Memory B cell (primary cell): Measurements from ENCODE around the gene CHSY3.

Experiments
- ATAC-seq: fragments of 150-1000 bp; cut with Tn5 transposase; 2 replicates; pipeline ENCODE4 v1.10.0; 2021; ENCODE audit warnings: low read depth, mild to moderate bottlenecking, moderate library complexity
- DNase-seq, 2 donors: peaks; one replicate each; pipeline ENCODE4 v3.0.0; 2022; ENCODE audit warnings: low spot score in 2 of 2
- H3K27ac Mint-ChIP-seq: one replicate; pipeline ENCODE4 v1.8.0; 2022; ENCODE audit warnings: mild to moderate bottlenecking, moderate library complexity, mixed read lengths
- H3K27me3 Mint-ChIP-seq: one replicate; pipeline ENCODE4 v1.8.0; 2022; ENCODE audit warnings: mixed read lengths
- H3K36me3 Mint-ChIP-seq: one replicate; pipeline ENCODE4 v1.8.0; 2022; ENCODE audit warnings: mild to moderate bottlenecking, mixed read lengths
- H3K4me1 Mint-ChIP-seq: one replicate; pipeline ENCODE4 v1.8.0; 2022; ENCODE audit warnings: mixed read lengths
- H3K4me3 Mint-ChIP-seq: one replicate; pipeline ENCODE4 v1.8.0; 2022; ENCODE audit warnings: mild to moderate bottlenecking, moderate library complexity, mixed read lengths
- H3K9me3 Mint-ChIP-seq: one replicate; pipeline ENCODE4 v1.8.0; 2022; ENCODE audit warnings: mixed read lengths

CHSY3 gene

DNA sequence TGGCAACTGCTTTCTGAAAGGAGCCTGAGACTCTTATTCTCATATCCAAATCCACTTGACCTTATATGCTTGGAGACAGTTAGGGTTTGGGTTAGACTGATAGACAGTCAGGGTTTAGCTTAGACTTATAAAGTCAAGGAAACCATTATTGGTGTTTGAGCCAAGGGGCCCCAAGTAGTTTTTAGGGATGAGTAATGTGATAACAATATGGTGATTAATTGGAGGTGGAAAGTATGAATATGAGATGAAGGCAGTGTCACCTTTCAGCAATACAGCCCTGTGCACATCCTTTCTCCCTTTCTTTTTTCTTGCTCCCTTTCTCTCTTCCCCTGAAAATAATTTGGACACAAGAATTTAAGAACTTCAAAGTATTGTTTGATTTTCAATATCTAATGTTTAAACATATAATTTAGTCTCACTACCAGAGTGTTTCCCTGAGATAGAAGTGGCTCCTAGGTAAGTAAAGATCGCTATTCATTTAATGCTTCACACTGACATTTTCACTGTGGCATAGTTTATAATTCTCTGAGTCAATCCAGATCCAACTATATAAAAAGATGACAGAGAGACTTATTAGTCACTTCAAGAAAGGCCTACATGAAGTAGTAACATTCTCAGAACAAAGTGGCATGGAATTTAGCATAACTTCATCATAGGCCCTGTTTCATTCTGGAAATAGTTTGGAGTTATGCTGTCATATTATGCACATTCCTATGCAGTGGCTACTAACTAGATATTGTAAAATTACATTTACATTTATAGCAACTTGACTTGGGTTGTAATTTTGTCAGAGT lies 200.8 kb downstream of the CHSY3 start:
- Mint-ChIP-seq H3K27ac (no peak overlapping the region), H3K9me3 (no peaks in the 10 kb centered on the region), H3K4me3 (no peak overlapping the region), H3K27me3 (no peaks in the 10 kb centered on the region), H3K36me3 (no peaks in the 10 kb centered on the region), H3K4me1 (no peaks in the 10 kb centered on the region)
- DNase-seq = no peak
- no peak for ATAC-seq

DNA sequence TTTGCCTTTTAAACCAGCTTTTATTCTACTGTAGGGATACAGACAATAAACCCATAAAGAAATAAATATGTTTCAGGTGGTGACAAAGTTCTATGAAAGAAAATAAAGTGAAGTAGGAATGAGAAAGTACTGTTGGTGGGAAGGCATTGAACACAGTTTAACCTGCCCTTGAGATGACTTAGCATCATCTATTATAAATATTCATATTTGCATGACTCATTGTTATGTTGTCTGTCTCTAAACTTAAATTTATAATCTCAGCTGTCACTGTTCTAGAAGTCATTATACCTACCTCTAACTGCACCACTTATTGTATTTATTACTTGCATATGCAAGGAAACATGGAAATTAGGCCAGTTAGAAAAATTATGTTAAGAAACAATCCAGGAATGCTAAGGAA lies 202.2 kb downstream of the CHSY3 start:
- DNase-seq = no peak
- no peak for ATAC-seq
- Mint-ChIP-seq H3K27ac (no peak overlapping the region), H3K36me3 (no peaks in the 10 kb centered on the region), H3K4me1 (no peaks in the 10 kb centered on the region), H3K9me3 (no peaks in the 10 kb centered on the region), H3K27me3 (no peaks in the 10 kb centered on the region), H3K4me3 (no peak overlapping the region)

DNA sequence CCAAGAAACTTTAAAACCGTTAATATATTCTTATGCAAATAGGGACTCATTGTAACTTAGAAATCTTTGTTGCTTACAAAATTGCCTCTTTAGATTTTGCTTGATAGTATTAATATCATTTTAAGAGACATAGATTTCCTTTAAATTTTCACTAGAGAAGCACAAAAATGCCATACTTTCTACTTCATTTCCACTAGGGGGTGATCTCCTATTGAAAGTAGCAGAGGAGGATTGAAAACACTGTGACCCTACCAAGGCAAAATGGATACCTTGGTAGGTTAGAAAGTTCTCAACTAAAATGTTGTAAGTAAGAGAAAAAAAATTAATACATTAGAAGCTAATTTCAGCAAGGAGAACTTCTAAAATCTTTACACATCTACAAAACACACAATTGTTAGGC lies 204.9 kb downstream of the CHSY3 start:
- Mint-ChIP-seq H3K4me3 (no peak overlapping the region), H3K4me1 (no peaks in the 10 kb centered on the region), H3K27ac (no peak overlapping the region), H3K27me3 (no peaks in the 10 kb centered on the region), H3K9me3 (no peaks in the 10 kb centered on the region), H3K36me3 (no peaks in the 10 kb centered on the region)
- no peak for DNase-seq
- no peak for ATAC-seq

DNA sequence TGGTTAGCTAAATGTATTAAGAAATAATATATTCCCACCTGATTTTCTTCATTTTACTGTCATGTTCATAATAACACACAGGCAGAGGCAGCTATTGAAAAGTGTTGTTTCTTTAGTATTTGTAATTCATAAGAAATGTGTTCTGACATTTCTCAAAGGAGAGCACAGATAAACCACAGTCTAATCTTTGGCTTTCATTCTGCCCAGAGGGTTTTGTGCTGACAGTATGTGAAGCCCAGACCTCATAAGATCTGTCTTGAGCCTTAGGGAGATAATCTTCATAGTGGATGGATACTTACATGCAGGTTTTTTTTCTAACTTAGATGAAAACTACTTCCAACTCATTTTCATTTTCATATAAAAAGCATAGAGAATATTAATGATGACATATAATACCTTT lies 206.1 kb downstream of the CHSY3 start:
- DNase-seq = no peak
- no peaks in the 10 kb centered on the region for H3K9me3 Mint-ChIP-seq
- no peaks in the 10 kb centered on the region for H3K27me3 Mint-ChIP-seq
- no peak overlapping the region for H3K27ac Mint-ChIP-seq
- no peak for ATAC-seq
- no peak overlapping the region for H3K4me3 Mint-ChIP-seq
- H3K36me3 Mint-ChIP-seq = no peaks in the 10 kb centered on the region
- no peaks in the 10 kb centered on the region for H3K4me1 Mint-ChIP-seq

DNA sequence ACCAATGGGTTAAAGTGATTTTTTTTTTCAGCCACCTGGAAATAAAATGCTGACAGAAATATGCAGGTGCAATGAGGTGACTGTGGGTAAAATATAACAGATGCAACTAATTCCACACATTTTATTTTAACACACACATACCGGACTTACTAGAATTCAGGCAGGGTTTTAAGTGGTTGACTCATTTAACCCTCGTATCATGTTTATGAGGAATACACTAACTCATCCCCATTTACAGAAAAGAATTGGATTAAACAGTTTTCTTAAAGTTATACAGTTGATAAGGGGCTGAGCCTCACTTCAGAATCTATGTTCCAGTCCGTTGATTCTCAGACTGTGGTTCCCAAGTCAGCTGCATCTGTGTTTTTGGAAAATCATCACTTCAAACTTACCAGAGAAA lies 207.5 kb downstream of the CHSY3 start:
- Mint-ChIP-seq H3K36me3 (no peaks in the 10 kb centered on the region), H3K27me3 (no peaks in the 10 kb centered on the region), H3K4me3 (no peak overlapping the region), H3K27ac (no peak overlapping the region), H3K4me1 (no peaks in the 10 kb centered on the region), H3K9me3 (no peaks in the 10 kb centered on the region)
- DNase-seq (no peak), ATAC-seq (no peak)

DNA sequence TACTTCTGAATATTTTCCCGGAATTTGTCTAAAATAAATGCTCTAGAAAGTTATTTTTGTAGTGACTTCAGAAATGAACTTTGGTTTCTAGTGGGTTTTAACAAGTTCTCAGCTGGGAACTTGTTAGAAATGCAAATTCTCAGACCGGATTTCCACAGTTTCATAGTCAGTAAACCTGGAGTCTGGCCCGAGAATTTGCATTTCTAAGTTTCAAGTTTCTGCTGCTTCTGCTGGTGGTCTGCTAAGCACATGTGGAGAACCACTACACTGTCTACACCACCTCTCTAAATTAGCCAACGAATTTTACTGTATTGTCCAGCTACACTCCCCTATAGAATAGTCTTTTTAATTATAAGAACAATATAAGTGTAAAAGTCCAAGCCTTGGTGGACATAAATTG lies 208.0 kb downstream of the CHSY3 start:
- Mint-ChIP-seq H3K36me3 (no peaks in the 10 kb centered on the region), H3K27me3 (no peaks in the 10 kb centered on the region), H3K9me3 (no peaks in the 10 kb centered on the region), H3K4me1 (no peaks in the 10 kb centered on the region), H3K4me3 (no peak overlapping the region), H3K27ac (no peak overlapping the region)
- ATAC-seq = no peak
- no peak for DNase-seq

DNA sequence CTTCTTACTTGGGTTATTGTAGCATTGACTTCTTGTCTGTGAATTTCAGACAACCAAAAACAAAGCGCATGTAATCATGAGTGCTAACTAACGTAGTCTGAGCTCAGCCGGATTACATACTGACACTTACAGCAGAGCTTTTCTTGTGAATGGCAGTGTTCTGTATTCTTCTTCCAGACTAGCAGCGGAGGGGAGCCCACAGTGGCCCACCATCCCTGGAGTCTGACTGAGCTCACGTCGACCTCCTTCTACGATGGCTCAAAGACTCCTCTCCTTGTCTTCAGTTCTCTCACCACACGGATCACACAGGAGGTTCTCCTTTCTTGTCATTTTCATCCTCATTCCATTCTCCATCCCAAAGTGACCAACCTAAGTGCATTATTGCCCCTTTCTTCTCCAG lies 211.4 kb downstream of the CHSY3 start:
- Mint-ChIP-seq H3K36me3 (no peaks in the 10 kb centered on the region), H3K9me3 (no peaks in the 10 kb centered on the region), H3K27ac (no peak overlapping the region), H3K4me1 (no peaks in the 10 kb centered on the region), H3K4me3 (no peak overlapping the region), H3K27me3 (peaks cover 2% of the 10 kb centered on the region)
- ATAC-seq (no peak), DNase-seq (no peak)

DNA sequence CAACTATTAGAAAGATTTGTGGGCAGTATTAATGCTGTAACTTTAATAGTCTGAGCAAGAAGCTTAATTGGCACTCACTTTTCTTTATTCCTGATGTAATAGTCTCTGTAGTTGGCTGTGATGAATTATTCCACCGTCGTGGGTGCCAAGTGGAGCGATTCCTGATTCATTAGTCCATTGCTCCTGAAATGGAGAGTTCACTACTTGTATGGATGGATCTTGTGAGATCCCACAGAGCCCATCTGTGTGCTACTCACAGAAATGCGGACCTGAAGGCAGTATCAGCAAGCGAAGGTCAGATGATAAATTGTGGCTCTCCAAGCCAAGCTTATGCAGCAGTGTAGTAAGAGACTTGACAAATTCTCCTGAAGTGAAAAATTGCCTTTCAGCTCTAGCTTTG lies 212.2 kb downstream of the CHSY3 start:
- Mint-ChIP-seq H3K36me3 (no peaks in the 10 kb centered on the region), H3K4me3 (no peak overlapping the region), H3K4me1 (no peaks in the 10 kb centered on the region), H3K27ac (no peak overlapping the region), H3K9me3 (no peaks in the 10 kb centered on the region), H3K27me3 (peaks cover 2% of the 10 kb centered on the region)
- DNase-seq (no peak), ATAC-seq (no peak)

DNA sequence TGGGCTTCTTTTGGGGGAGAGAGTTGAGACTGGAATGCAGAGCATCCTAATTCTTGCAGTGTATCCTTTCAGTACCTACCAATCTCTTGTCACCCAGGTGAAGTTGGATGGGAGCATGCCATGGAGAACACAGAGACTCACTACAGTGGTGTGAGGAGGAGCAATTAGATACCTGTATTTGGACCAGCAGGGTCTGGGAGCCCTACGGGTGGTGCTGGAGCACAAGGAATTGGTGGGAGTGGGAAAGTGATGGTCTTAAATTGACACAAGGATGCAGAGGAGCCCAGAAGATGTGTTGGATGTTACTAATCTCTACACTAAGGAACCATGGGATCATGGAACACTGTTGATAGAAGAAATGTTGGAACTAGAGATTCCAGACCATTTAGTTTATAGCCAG lies 212.7 kb downstream of the CHSY3 start:
- Mint-ChIP-seq H3K9me3 (no peaks in the 10 kb centered on the region), H3K27me3 (peaks cover 2% of the 10 kb centered on the region), H3K27ac (no peak overlapping the region), H3K4me1 (no peaks in the 10 kb centered on the region), H3K4me3 (no peak overlapping the region), H3K36me3 (no peaks in the 10 kb centered on the region)
- ATAC-seq (no peak), DNase-seq (no peak)

DNA sequence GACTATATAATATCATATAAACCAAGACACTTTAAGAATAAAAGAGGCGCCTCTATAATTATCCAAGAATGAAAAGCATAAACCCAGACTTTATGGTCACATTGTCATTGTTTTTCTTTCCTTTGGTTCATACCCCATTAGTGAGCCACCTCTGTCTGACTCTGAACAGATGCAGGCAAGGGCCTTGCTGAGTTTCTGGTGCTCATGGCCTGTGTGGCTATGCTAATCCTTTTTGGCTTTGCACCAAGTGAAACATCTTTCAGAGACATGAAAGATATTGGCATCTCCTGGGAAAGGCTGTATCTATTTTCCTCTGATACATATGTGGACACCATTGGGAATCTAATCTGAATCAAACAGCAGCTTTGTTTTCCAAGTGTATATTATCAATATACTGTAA lies 222.5 kb downstream of the CHSY3 start:
- no peak for ATAC-seq
- DNase-seq = no peak
- Mint-ChIP-seq H3K9me3 (no peaks in the 10 kb centered on the region), H3K4me3 (no peak overlapping the region), H3K27ac (no peak overlapping the region), H3K36me3 (no peaks in the 10 kb centered on the region), H3K27me3 (no peaks in the 10 kb centered on the region), H3K4me1 (no peaks in the 10 kb centered on the region)

DNA sequence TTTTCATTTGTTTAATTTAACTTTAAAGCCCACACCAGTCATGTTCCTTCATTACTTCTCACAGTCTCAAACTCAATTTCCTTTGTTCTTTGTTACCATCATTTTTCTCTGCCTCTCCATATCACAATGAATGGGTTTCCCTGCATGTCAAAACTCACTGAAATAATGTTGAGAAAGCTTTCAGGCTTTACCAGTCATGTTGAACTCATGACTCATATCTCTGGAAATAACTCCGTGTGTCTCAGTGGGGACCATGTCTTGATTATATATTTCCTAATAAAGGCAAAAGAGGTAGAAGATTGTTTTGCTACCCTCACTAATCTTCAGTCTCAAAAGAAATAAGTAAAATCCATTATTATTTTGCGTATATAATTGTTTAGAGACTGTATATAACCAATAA lies 231.2 kb downstream of the CHSY3 start:
- DNase-seq (no peak), ATAC-seq (no peak)
- H3K9me3 Mint-ChIP-seq = no peaks in the 10 kb centered on the region
- H3K36me3 Mint-ChIP-seq = no peaks in the 10 kb centered on the region
- peaks cover 2% of the 10 kb centered on the region for H3K27me3 Mint-ChIP-seq
- no peak overlapping the region for H3K4me3 Mint-ChIP-seq
- H3K4me1 Mint-ChIP-seq = no peaks in the 10 kb centered on the region
- H3K27ac Mint-ChIP-seq = no peak overlapping the region

DNA sequence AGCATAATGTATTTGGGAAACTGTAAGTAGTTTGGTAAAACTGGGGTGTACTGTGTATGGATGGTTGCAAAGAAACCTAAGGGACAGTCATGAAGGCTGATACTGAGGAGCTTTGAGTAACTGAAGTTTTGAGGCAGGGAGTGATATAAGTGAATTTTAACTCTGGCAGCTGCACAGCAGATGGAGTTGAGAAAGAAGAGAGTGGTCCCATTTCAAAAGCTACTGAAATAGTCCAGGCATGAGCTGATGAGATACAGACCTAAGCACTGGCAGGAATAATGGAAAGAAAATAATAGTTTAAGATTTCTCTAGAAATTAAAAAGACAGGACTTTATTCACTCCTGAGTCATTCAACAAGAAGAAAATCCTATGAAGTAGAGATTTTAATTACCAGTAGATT lies 232.0 kb downstream of the CHSY3 start:
- no peaks in the 10 kb centered on the region for H3K36me3 Mint-ChIP-seq
- no peak overlapping the region for H3K4me3 Mint-ChIP-seq
- H3K4me1 Mint-ChIP-seq = no peaks in the 10 kb centered on the region
- no peak for ATAC-seq
- H3K9me3 Mint-ChIP-seq = no peaks in the 10 kb centered on the region
- H3K27me3 Mint-ChIP-seq = peaks cover 2% of the 10 kb centered on the region
- no peak for DNase-seq
- no peak overlapping the region for H3K27ac Mint-ChIP-seq

DNA sequence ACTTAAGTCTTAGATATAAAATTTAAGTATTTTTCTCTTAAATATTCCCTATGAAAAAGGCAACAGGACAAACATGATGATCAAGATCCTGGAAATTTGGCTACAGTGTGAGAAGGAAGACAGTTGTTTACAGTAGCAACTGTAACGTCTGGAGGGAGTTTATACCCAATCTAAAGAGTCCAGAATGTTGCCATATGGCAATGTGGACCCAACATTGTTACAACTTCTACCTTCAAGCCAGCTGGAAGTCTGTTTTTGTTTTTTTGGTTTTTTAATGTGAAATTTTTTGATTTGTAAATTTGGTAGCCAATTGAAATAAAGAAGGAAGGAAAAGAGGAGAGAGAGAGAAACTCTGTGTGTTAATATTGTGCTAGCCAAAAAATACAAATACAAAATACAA lies 233.4 kb downstream of the CHSY3 start:
- no peaks in the 10 kb centered on the region for H3K4me1 Mint-ChIP-seq
- ATAC-seq = no peak
- no peak for DNase-seq
- no peaks in the 10 kb centered on the region for H3K36me3 Mint-ChIP-seq
- peaks cover 2% of the 10 kb centered on the region for H3K27me3 Mint-ChIP-seq
- H3K27ac Mint-ChIP-seq = no peak overlapping the region
- no peak overlapping the region for H3K4me3 Mint-ChIP-seq
- no peaks in the 10 kb centered on the region for H3K9me3 Mint-ChIP-seq

DNA sequence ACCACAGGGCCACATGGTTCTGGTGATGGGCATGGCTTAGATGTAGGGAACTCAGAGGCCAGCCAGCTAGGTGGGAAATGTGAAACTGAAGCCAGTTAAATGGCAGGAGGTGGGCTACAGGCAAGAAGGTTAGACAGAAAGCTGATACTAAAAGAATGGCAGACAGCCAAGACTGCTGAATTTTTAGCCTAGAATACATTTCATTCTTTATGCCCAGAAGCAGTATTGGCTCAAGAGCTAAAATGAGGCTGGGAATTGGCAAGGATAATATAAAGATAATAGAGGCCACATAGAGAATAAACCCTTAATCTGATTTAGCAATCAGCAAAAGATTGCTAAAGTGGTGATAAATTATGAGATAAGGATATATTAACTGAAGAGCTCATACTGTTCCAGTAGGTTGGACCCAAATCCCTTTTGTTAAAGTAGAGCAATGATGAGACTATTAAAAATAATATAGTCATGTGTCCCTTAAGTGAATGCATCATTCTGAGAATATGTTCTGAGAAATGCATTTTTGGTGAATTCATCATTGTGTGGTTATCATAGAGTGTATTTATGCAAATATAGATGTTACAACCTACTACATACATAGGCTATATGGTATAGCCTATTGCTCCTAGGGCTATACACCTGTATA lies 234.3 kb downstream of the CHSY3 start:
- H3K36me3 Mint-ChIP-seq = no peaks in the 10 kb centered on the region
- peaks cover 2% of the 10 kb centered on the region for H3K27me3 Mint-ChIP-seq
- DNase-seq (no peak), ATAC-seq (no peak)
- no peaks in the 10 kb centered on the region for H3K9me3 Mint-ChIP-seq
- H3K4me1 Mint-ChIP-seq = no peaks in the 10 kb centered on the region
- H3K4me3 Mint-ChIP-seq = no peak overlapping the region
- H3K27ac Mint-ChIP-seq = no peak overlapping the region
